ENCODE results near the gene PARVB. TPM values are rescaled to one million over a fixed set of nuclear protein-coding genes. Genes with fewer than 3 reads are reported as not detected.

Gene PARVB
- total RNA-seq, 1 donor from 2014 or later = 94.6 TPM

GRCh38 chr22:44151676-44152075, 127.6 kb downstream of the PARVB start:
- no peaks in the 10 kb centered on the region for H3K27me3 ChIP-seq (ENCODE audit: control insufficient read depth, insufficient read depth, low read length)
- no peak for DNase-seq (ENCODE audit: low read depth)
- H3K4me3 ChIP-seq (ENCODE audit: low read depth, low read length) = no peak overlapping the region
- TF ChIP-seq CTCF (IDR thresholded peaks at IDR 0.05; ENCODE audit: insufficient read depth, low read length, poor library complexity, severe bottlenecking) = no peak
- H3K36me3 ChIP-seq (ENCODE audit: control insufficient read depth, insufficient read depth, low read length) = no peaks in the 10 kb centered on the region

GRCh38 chr22:44153710-44154109, 129.6 kb downstream of the PARVB start:
- no peaks in the 10 kb centered on the region for H3K36me3 ChIP-seq (ENCODE audit: control insufficient read depth, insufficient read depth, low read length)
- no peaks in the 10 kb centered on the region for H3K27me3 ChIP-seq (ENCODE audit: control insufficient read depth, insufficient read depth, low read length)
- TF ChIP-seq CTCF (IDR thresholded peaks at IDR 0.05; ENCODE audit: insufficient read depth, low read length, poor library complexity, severe bottlenecking) = no peak
- no peak overlapping the region for H3K4me3 ChIP-seq (ENCODE audit: low read depth, low read length)
- no peak for DNase-seq (ENCODE audit: low read depth)

- TF ChIP-seq CTCF (IDR thresholded peaks at IDR 0.05; ENCODE audit: insufficient read depth, low read length, poor library complexity, severe bottlenecking) = no peak
- Histone ChIP-seq H3K4me3 (ENCODE audit: low read depth, low read length) (no peak overlapping the region), H3K36me3 (ENCODE audit: control insufficient read depth, insufficient read depth, low read length) (no peaks in the 10 kb centered on the region), H3K27me3 (ENCODE audit: control insufficient read depth, insufficient read depth, low read length) (no peaks in the 10 kb centered on the region)
- peak; percentile 37 for DNase-seq (ENCODE audit: low read depth)
These were observed 130.4 kb downstream of the PARVB start for GRCh38 chr22:44154436-44154942.

GRCh38 chr22:44155115-44155514, 131.0 kb downstream of the PARVB start:
- H3K27me3 ChIP-seq (ENCODE audit: control insufficient read depth, insufficient read depth, low read length) = no peaks in the 10 kb centered on the region
- TF ChIP-seq CTCF (IDR thresholded peaks at IDR 0.05; ENCODE audit: insufficient read depth, low read length, poor library complexity, severe bottlenecking) = no peak
- H3K36me3 ChIP-seq (ENCODE audit: control insufficient read depth, insufficient read depth, low read length) = no peaks in the 10 kb centered on the region
- no peak for DNase-seq (ENCODE audit: low read depth)
- H3K4me3 ChIP-seq (ENCODE audit: low read depth, low read length) = no peak overlapping the region

GRCh38 chr22:44157916-44158618, 134.0 kb downstream of the PARVB start:
- no peak for TF ChIP-seq CTCF (IDR thresholded peaks at IDR 0.05; ENCODE audit: insufficient read depth, low read length, poor library complexity, severe bottlenecking)
- Histone ChIP-seq H3K27me3 (ENCODE audit: control insufficient read depth, insufficient read depth, low read length) (no peaks in the 10 kb centered on the region), H3K4me3 (ENCODE audit: low read depth, low read length) (no peak overlapping the region), H3K36me3 (ENCODE audit: control insufficient read depth, insufficient read depth, low read length) (no peaks in the 10 kb centered on the region)
- DNase-seq (ENCODE audit: low read depth) = no peak

GRCh38 chr22:44158816-44159215, 134.7 kb downstream of the PARVB start:
- no peak for DNase-seq (ENCODE audit: low read depth)
- TF ChIP-seq CTCF (IDR thresholded peaks at IDR 0.05; ENCODE audit: insufficient read depth, low read length, poor library complexity, severe bottlenecking) = no peak
- Histone ChIP-seq H3K4me3 (ENCODE audit: low read depth, low read length) (no peak overlapping the region), H3K27me3 (ENCODE audit: control insufficient read depth, insufficient read depth, low read length) (no peaks in the 10 kb centered on the region), H3K36me3 (ENCODE audit: control insufficient read depth, insufficient read depth, low read length) (no peaks in the 10 kb centered on the region)
